ENCODE measurements around the gene GPR180. TPM values are rescaled to one million over a fixed set of nuclear protein-coding genes. Genes with fewer than 3 reads are reported as not detected.

GPR180 gene
- total and polyA plus RNA-seq, 2 experiments from 2014 or later: 3.7 to 9.5 TPM

GRCh38 chr13:94607056-94607455 is 5.4 kb downstream of the GPR180 start (continued):
- no peak for TF ChIP-seq REST (IDR thresholded peaks at IDR 0.05; ENCODE audit: unreplicated experiment)
- TF ChIP-seq STAT1 (IDR thresholded peaks at IDR 0.05; ENCODE audit: unreplicated experiment): no peak

GRCh38 chr13:94607939-94608338 is 6.3 kb downstream of the GPR180 start:
- no peak overlapping the region for H2AFZ ChIP-seq
- DNase-seq (ENCODE audit: low spot score): no peak
- no peaks in the 10 kb centered on the region for H3K9me2 ChIP-seq (ENCODE audit: insufficient read depth)
- Mint-ChIP-seq H3K36me3 (ENCODE audit: low read depth) (peaks cover 31% of the 10 kb centered on the region), H3K4me1 (peaks cover 3% of the 10 kb centered on the region; the same call in 2 of the 3 replicates), H3K27me3 (ENCODE audit: insufficient read depth, low read depth, poor library complexity) (peaks cover 2% of the 10 kb centered on the region), H3K4me3 (no peak overlapping the region), H3K9me3 (no peaks in the 10 kb centered on the region), H3K27ac (no peak overlapping the region)
- H3K36me3 ChIP-seq (ENCODE audit: insufficient read depth): peaks cover 17% of the 10 kb centered on the region; the same call in 1 of the 2 replicates
- no peak overlapping the region for H3K4me3 ChIP-seq
- no peak for ATAC-seq
- H3K4me2 ChIP-seq: no peak overlapping the region
- H3F3A ChIP-seq (replicated peaks; ENCODE audit: low read depth): no peaks in the 10 kb centered on the region
- peaks cover 30% of the 10 kb centered on the region for H3K79me2 ChIP-seq (replicated peaks; ENCODE audit: insufficient read depth)
- H4K20me1 ChIP-seq (replicated peaks; ENCODE audit: insufficient read depth): no peaks in the 10 kb centered on the region; the same call in 1 of the 2 replicates
- no peak overlapping the region for H3K27ac ChIP-seq (ENCODE audit: low read depth)
- H3K4me1 ChIP-seq (ENCODE audit: insufficient read depth): peaks cover 5% of the 10 kb centered on the region; the same call in 1 of the 2 replicates
- no peaks in the 10 kb centered on the region for H3K27me3 ChIP-seq (ENCODE audit: insufficient read depth)
- TF ChIP-seq CREB1 (CRISPR knock-in tag; IDR thresholded peaks at IDR 0.05; ENCODE audit: low read depth) (no peak), NANOG (IDR thresholded peaks at IDR 0.05; ENCODE audit: borderline replicate concordance) (no peak), POLR2AphosphoS5 (IDR thresholded peaks at IDR 0.05; ENCODE audit: low read depth) (no peak), REST (IDR thresholded peaks at IDR 0.05; ENCODE audit: unreplicated experiment) (no peak), ETS1 (IDR thresholded peaks at IDR 0.05) (no peak), ZNF331 (CRISPR knock-in tag; IDR thresholded peaks at IDR 0.05; ENCODE audit: low read depth) (no peak), JUNB (IDR thresholded peaks at IDR 0.05; ENCODE audit: unreplicated experiment) (no peak), STAT1 (IDR thresholded peaks at IDR 0.05; ENCODE audit: unreplicated experiment) (no peak), ZNF462 (CRISPR knock-in tag; IDR thresholded peaks at IDR 0.05) (no peak)
